ENCODE results near the gene GRAP.

DNA sequence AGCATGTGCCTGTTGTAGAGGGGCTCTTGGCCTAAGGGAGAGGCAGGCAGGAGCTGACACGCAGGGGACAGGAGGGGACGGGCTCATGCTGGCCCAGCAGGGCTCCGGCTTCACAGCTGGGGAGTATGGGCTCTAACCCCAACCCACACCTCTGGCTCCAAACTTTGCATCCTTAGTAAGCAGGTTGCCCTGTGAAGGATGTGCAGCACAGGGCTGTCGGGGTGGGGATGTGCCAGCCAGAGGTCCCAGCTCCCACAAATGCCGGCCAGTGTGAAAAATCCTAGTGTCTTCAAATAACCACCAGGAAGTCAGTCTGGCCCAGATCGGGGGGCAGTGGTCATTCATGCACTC, 28.2 kb downstream of the GRAP start:
- TF ChIP-seq POLR2A (IDR thresholded peaks at IDR 0.05), result no peak
- TF ChIP-seq EP300 (IDR thresholded peaks at IDR 0.05), result no peak
